ENCODE data around the gene KAT14.
"Not testable (repeated sequence)": the region's sequence is repeated elsewhere in the genome, so short reads cannot be mapped to it uniquely, and the experiment has no call there.

- TF ChIP-seq, protein P1, sequence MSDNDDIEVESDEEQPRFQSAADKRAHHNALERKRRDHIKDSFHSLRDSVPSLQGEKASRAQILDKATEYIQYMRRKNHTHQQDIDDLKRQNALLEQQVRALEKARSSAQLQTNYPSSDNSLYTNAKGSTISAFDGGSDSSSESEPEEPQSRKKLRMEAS (CRISPR knock-in tag; IDR thresholded peaks at IDR 0.05) = not testable (repeated sequence)
- TF ChIP-seq, protein P2, sequence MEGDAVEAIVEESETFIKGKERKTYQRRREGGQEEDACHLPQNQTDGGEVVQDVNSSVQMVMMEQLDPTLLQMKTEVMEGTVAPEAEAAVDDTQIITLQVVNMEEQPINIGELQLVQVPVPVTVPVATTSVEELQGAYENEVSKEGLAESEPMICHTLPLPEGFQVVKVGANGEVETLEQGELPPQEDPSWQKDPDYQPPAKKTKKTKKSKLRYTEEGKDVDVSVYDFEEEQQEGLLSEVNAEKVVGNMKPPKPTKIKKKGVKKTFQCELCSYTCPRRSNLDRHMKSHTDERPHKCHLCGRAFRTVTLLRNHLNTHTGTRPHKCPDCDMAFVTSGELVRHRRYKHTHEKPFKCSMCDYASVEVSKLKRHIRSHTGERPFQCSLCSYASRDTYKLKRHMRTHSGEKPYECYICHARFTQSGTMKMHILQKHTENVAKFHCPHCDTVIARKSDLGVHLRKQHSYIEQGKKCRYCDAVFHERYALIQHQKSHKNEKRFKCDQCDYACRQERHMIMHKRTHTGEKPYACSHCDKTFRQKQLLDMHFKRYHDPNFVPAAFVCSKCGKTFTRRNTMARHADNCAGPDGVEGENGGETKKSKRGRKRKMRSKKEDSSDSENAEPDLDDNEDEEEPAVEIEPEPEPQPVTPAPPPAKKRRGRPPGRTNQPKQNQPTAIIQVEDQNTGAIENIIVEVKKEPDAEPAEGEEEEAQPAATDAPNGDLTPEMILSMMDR (IDR thresholded peaks at IDR 0.05) = not testable (repeated sequence)
- not testable (repeated sequence) for TF ChIP-seq PRRX2 (CRISPR knock-in tag; IDR thresholded peaks at IDR 0.05)
- TF ChIP-seq, protein P3, sequence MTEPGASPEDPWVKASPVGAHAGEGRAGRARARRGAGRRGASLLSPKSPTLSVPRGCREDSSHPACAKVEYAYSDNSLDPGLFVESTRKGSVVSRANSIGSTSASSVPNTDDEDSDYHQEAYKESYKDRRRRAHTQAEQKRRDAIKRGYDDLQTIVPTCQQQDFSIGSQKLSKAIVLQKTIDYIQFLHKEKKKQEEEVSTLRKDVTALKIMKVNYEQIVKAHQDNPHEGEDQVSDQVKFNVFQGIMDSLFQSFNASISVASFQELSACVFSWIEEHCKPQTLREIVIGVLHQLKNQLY (CRISPR knock-in tag; IDR thresholded peaks at IDR 0.05) = not testable (repeated sequence)
Observed at GRCh38 chr20:18203700-18204099, 66.0 kb downstream of the KAT14 start.
